22Rv1 (cell line): ENCODE results near the gene PPP1R12B.
"Not testable (repeated sequence)": the region's sequence is repeated elsewhere in the genome, so short reads cannot be mapped to it uniquely, and the experiment has no call there.

Experiments
- ZFX ChIP-seq: fragments of 450-650 bp; IDR thresholded peaks from 2 replicates; pipeline ENCODE4 v1.6.1; 2017; ENCODE audit warnings: antibody characterized with exemption, borderline replicate concordance
- TF ChIP-seq, protein P1 (sequence below): fragments of 450-650 bp; IDR thresholded peaks from 2 replicates; pipeline ENCODE4 v1.5.1; 2017; ENCODE audit warnings: mild to moderate bottlenecking

DNA sequence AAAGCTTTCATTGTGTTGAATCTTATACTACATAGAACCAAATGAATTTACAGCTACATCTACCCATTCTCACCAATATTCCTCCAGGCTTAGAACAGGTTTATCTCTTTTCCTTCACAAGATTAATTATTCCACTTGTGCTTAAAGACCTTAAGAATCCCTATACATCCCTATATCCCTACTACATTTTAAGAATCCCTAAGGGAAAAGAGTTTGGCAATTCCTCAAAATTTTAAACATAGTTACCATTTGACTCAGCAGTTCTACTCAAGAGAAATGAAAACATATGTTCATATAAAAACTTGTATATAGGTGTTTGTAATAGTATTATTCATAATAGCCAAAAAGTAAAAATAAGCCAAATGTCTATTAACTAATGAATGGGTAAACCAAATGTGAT, 140.6 kb downstream of the PPP1R12B start:
- TF ChIP-seq, protein P1, sequence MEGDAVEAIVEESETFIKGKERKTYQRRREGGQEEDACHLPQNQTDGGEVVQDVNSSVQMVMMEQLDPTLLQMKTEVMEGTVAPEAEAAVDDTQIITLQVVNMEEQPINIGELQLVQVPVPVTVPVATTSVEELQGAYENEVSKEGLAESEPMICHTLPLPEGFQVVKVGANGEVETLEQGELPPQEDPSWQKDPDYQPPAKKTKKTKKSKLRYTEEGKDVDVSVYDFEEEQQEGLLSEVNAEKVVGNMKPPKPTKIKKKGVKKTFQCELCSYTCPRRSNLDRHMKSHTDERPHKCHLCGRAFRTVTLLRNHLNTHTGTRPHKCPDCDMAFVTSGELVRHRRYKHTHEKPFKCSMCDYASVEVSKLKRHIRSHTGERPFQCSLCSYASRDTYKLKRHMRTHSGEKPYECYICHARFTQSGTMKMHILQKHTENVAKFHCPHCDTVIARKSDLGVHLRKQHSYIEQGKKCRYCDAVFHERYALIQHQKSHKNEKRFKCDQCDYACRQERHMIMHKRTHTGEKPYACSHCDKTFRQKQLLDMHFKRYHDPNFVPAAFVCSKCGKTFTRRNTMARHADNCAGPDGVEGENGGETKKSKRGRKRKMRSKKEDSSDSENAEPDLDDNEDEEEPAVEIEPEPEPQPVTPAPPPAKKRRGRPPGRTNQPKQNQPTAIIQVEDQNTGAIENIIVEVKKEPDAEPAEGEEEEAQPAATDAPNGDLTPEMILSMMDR, result not testable (repeated sequence)
- TF ChIP-seq ZFX, result not testable (repeated sequence)
